ENCODE measurements around the gene RARRES2.
"Not testable (repeated sequence)": the region's sequence is repeated elsewhere in the genome, so short reads cannot be mapped to it uniquely, and the experiment has no call there.

The RARRES2 gene

DNA sequence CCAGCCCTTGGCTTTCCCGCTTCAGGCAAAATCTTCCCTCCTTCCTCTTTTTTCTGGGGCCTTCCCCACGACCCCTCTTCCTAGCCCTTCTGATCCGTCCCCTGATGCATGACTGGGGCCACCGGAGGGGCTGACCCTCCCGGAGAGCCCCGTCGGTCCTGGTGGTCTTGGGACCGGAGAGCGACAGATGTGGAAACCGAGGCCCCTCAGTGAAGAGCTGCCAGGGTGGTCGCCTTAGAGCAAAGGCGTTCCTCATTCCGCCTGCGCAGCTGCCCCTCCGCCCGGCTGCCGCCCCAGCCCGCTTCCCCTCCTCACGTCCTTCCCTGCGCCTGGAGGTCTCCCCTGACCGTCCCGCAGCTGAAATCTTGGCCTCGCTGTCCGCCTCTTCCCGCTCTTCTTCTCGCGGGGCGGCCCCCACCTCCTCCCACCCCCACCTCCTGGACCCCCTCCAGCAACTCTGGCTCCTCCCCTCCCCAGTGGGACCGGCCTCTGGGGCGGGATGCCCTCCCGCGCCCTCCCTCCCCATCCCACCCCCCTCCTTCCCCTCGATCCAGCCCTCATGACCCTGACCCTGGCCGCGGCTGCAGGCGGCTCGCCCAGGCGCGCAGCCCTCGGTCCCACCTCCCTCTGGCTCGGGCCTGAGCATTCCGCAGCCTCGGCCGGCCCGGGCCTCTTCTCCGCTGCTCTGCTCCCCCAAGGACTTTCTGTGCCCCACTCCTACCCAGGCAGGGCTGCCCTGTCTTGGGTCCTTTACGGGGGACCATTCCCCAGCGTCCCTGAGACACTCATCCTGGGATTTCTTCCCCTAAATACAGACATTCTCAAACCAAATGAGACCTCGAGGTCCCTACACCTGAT, at the start of gene RARRES2:
Gene RARRES2 (minus strand): TSS at position 367 of the 858 bp plus-strand sequence. CDS start 1,020 bp downstream, outside the sequence.
- FAIRE-seq, result no peak

DNA sequence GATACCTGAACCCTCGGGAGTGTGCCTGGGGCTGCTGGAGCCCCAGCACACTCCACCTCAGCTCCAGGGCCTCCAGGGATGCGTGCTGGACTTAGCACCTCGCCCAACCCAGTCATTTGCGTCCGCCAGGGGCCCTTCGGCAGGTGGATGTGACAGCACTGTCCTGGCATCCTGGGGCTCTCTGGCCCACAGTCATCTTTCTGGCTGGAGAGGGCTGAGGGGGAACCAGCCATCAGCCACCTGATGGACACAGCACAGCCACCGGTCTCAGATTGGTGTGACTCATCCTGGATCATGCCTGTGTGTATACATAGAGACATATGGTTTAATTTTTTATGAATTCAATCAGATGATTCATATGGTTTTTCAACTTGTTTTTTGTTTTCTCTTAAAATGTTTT, 48.8 kb upstream of the RARRES2 start:
- FAIRE-seq, result no peak

DNA sequence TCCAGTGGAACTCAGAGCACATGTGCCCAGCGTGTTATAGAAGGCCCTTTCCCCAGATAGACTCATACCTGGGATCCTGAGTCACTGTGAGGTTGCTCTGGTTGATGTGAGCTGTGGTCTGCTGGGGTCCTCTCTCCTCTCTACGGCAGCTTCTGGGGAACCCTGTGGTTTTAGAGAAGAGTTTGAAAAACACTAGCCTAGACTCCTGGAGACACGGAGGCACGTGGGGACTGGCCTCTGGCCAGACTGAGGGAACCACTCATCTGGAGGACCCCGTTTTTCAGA, 48.0 kb upstream of the RARRES2 start:
- FAIRE-seq, result no peak

DNA sequence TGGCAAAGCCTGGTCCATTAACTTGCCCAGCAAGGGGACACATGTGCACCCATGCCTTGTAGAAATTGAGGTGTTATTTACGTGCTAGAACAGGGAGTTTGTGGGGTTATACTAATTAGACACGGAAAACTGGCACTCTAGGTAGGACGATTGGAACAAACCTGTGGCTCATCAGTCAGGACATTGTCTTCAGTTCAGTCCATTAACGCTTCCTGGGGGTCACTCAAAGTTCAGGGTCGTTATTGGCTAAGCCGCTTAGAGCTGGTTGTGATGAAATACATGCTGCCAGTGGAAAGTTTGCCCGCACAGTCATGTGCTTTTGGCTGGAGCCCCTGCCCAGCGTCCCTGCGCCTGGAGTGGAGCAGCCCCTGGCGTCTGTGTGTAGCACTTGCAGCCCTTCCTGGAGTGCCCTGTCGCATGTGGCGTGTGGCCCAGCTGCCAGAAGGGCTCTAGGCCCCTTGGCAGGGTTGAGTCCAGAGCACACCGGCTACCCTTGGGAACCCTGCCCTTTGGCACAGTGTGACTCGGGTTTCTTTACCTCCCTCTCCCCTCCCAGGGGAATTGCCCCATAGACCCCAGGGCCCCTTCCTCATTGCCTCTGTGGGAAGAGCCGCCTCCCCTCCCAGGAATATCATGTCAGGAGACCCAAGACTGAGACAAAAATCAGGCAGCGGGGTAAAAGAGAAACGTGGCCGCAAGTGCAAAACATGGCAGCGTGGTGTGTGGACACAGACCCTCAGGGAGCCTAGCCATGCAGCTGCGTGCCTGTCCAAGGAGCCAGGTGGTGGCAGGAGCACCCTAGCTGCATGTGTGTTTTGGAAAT, 47.5 kb upstream of the RARRES2 start:
- FAIRE-seq, result no peak

DNA sequence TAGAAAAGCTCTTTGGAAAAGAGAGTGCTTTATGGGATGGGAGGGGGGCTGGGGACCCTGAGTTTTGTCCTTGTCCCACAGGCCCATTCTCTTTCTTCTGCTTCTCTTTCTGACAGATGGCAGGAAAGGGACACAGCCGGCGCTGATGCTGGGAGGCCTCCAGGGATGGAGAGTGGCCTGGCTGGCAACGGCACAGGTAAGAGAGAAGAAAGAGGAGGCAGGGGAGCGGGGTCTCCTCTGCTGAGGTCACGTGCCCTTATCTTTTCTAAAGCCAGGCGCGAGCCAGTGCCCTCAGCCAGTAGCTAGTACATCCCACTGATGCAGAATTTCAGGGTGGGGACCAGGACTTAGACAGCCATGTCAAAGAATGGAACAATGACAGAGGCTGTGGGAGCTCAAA, 46.9 kb upstream of the RARRES2 start:
- FAIRE-seq, result no peak

DNA sequence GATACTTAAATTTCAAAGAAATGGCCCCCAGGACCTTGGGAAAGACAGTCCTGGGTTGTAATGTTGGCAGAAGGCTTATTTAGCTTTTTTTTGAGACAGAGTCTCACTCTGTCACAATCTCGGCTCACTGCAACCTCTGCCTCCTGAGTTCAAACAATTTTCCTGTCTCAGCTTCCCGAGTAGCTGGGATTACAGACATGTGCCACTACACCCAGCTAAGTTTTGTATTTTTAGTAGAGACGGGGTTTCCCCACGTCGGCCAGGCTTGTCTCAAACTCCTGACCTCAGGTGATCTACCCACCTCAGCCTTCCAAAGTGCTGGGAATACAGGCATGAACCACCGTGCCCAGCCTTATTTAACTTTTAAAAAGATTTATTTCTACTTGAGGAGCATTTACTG, 44.5 kb upstream of the RARRES2 start:
- not testable (repeated sequence) for FAIRE-seq

DNA sequence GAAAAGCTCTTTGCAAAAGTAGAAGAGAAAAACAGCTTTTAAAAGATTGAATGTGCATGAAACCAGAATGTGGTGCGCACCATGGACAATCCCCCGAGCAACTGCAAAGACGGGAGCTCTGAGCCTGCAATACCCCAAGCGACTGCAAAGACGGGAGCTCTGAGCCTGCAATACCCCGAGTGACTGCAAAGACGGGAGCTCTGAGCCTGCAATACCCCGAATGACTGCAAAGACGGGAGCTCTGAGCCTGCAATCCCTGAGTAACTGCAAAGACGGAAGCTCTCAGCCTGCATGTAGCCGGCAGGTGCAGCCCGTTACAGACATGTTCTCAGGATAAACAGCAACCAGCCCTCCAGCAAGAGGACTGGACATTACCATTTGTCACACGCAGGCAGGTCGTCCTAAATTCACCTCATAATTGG, 43.9 kb upstream of the RARRES2 start:
- no peak for FAIRE-seq

DNA sequence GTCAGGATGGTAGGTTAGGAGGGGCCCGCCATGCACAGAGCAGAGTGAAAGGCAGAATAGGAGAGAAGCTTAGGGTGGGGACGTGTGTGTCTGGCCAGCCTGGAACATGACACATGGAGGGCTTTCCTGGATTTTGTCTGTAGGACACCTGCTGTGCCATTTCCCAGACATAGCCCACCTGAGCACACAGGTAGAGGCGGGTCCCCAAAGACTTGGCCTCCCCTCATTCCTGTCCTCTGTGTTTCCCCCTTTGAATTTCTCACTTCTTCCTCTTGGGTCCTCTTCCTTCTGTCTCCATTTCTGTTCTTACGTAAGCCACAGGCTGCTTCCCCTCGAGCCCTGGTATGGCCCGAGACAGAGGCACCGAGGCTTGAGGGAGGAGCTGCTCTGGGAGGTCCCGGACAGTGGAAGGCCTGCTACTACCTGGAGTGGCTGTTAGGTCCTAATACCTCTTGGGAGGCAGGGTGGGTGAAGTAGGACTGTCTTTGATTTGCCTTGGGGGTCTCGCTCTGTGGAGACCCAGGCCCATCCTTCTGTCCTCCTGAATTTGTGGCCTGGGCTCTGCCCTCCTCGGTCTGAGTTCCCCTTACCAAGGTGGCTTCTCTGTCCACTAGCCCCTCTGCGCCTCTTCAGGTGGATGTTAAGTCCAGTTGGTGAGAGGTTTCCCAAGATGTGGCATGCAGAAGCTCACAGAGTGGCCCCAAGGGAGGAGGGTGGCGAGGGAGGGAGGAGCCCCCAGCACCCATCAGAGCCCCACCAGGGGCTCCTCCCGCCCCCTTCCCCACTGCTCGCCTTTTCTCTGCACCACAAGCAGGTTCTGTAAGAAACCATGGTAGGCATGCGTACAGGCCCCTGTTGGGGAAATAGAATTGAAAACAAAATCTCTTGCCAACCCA, 43.2 kb upstream of the RARRES2 start:
- no peak for FAIRE-seq

DNA sequence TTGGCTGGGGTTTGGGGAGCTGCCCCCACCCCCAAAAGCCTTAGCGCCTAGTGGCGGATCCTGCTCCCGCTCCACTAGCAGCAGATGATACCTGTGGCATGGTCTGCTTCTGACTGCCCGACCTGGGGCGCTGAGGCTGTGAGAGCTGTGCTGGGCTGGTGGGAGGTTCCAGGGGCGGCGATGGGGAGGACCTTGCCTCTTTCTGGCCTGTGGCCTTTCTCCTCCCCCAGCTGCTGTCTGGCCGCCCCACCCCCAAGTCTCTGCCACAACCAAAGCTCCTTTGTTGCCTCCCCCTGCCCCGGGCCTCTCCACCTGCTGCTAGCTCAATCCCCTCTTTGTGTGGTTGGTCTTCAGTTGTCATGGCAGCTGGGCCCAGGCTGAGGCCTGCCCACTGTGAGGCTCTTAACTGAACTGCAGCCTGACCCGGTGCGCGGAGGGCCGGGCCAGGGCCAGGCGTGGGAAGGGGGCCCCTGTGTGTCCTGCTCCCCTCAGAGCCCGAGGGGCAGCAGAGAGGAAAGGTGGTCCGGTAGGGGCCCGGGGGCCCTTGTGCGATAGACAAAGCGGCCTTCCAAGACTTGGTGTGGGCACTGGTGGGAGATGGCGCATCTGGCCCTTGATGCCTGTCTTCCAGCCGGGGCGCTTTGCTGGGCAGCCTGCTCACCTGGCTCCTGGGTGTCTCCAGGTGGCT, 42.4 kb upstream of the RARRES2 start:
- FAIRE-seq, result no peak

DNA sequence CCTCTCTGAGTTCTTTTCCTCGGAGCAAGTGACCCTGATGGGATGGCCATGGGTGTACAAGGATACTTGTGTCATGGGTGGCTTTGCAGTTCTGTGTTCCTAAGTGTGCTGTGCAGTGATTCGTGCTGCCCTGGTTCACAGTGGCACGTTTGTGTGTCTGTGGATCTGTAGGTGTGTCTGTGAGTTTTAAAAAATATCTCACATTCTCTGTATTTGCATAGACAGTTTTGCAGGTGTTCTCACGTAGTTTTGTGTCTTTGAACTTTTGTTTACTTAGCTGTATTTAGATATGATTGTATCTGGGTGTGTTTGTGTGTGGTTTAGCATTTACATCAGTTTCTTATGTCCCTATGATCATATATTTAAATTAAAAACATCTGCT, 41.4 kb upstream of the RARRES2 start:
- FAIRE-seq, result no peak

DNA sequence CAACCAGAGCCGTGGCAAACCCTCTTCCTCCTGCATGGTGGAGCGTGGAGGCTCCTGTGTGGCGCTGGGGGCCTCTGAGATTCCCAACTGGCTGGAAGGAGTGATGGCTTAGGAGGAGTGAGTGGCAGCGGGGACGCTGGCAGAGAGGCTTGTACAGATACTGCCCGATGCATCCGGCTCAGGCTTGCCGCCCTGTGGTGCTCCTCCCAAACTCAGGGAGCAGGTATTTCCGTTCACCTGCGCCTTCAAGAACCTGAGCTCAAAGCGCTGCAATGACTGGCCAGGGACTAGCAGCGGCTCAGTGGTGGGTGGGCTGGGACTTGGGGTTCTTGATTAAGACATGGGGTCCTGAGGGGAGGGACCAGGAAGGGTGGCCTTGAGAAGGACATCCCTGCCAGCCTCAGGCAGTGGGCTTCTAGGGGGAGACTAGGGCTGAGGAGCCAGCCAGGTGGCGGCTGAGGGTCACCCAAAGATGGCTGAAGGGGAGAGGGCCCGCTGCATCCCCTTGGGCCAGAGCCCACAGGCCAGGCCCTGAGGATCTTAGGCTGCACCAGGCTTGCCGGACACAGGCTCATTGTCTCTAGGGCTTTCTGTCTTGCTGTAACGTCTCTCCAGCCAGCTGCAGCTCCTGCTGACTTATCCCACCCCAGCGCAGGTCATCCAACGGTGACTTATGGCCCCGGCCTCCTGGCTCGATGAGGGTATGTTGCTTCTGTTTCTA, 40.9 kb upstream of the RARRES2 start:
- FAIRE-seq, result no peak

DNA sequence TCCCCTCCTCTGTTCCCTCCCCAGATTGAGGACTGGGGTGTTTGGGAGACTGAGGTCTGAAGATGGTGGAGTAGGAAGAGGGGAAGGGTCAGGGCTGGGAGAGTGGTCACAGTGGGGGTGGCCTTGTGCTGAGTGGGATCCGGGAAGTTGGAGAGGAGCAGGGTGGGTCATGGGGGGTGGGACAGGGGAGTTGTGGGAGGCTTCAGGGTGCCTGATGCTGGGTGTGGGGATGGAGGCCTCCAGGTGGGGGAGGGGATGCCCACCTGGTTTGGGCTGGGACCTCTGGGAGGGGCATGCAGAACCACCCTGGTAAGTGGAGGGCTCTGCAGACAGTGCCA, 40.3 kb upstream of the RARRES2 start:
- FAIRE-seq, result no peak

DNA sequence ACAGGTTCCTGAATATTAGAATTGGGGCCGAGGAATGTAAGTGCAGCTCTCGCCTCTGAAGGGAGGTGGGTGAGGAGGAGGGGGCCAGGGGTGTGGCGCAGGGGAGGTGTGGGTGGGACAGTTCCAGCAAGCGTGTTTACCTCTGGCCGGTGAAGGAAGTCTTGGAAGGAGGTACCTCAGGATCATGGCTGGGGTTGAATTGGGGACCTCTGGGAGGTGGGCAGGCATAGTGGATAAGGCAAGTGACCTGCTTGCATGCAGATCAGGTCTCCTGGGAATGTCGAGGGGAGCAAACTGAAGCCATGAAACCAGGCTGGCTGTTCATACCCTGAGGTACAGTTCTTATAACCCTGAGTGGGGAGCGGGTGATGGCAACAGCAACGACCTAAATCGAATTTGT, 39.7 kb upstream of the RARRES2 start:
- no peak for FAIRE-seq

DNA sequence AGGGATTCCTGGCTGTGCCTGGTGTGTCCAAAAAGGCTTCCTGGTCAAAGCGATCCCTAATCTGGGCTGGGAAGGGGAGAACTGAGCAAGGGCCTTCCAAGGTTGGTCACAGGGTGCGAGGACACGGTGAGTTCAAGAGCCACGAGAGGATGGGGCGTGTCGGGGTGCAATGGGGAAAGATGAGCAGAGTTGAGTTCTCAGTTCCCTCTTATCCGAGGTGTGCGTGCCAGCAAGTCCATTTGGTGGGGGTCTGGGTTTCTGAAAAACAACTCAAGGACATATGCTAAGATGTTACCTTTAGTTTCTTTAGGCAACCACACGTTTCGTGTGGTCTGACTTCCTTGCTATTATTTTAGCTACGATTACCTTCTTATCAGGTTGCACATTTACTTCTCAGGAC, 39.0 kb upstream of the RARRES2 start:
- FAIRE-seq, result no peak

DNA sequence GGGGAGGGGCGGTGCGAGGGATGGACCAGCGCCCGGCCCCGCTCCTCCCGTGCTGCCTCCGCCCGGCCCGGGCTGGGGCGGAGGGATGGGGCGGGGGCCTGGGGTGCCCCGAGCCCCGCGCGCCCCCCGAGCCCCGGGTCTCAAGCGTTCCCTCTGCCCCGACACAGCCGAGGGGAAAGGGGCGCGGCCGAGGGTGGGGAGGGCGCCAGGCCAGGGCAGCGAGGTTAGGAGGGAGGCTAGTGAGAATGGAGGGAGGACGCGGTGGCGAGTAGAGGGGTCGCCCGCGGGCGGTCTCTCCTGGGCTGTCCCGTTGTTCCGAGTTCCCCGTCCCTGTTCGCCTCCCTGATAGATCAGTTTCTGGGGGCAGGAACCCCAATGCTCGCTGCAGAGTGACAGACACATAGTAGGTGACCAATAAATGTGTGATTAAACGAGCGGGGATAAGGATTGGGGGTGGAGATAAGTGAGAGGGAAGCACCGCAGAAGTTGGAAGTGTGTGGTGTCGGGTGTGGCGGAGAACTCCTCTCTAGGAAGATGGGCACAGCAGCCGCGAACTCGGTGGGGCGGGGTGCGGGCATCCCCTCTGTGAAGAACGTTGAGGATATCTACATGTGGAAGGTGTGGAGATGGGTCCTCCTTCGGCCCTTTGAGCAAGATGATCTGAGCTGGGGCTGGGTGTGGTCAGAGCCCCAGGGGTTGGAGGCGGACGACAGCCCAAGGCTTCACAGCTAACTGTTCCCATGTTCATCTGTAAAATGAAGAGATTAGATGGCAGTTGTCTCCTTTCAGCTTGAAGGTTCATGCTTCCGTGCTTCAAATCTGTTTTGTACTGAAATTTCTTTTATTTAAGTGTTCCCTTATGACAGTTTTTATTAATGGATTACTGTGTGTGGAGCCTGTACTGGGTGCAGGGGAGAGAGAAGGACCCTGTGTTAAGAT, 38.3 kb upstream of the RARRES2 start:
- FAIRE-seq, result no peak

DNA sequence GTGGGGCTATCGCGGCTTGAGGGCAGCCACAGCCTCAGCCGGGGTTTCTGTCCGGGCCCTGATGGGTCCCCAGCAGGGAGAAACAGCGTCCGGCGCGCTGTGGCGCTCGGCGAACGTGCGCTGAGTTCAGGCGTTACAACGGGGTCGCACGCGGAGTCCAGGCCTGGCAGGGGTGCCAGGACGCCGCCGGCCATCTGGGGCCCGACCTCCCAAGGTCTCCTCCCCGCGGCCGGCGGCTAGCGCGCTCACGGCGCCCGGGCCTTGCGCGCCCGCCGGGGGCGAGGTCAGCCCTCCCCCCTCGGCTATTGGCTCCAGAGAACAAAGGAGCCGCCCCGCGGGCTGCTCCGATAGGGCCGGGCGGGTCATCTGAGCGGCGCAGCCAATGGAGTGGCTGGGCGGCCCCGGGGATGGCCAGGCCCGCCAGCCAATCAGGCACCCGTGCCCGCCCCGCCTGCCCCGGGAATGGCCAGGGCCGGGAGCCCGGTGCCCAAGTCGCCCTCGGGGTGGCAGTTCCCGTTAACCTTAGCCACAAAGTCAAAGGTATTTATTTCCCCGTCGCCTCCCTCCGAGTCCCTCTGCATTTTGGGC, 37.5 kb upstream of the RARRES2 start, which contains the start of gene ZNF775:
Gene ZNF775 (plus strand): TSS at position 478 of the 588 bp plus-strand sequence. CDS start 9,141 bp downstream, outside the sequence.
- FAIRE-seq, result no peak

DNA sequence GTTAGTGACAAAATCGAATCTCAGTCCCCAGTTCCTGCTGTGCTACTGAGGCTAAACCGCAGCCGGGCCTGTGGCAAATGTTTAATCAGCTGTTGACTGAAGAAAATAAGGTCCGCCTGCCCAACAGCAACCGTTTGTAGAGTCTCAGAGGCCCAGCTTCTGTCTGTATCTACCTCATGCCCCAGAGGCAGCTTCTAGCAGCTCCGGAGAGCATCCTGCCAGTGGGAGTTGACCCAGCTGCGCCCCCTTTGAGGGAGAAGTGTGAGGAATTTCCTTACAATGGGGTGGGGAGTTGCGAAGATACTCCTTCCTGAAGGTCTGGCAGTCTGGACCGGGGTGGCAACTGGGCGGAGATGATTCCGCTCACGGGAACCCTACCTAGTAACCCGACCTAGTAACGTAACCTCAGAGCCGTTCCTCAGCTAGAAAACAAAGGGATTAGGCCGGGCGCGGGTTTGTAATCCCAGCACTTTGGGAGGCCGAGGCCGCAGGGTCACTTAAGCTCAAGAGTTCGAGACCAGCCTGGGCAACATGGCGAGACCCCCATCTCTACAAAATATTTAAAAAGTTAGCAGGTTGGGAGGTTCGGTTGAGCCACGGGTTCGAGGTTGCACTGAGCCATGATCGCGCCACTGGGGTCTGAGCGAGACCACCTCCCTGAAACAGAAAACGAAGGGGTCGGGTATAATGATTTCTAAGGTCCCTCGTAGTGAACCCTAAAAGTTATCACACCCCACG, 36.9 kb upstream of the RARRES2 start:
- no peak for FAIRE-seq

DNA sequence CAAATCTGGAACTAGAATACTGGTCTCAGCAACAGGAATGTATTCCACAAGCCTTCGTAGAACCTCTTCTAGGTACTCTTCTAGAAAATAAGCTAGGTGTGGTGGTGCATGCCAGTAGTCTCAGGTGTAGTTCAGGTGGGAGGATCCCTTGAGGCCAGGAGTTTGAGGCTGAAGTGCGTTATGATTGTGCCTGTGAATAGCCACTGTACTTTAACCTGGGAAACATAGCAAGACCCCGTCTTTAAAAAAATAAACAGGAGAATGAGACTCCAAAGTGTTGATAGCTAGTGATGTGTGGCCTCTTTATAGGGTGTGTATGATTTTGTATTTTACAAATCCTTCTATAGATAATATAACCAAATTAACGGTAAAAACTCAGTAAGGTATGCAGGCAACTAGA, 36.2 kb upstream of the RARRES2 start:
- FAIRE-seq, result no peak

DNA sequence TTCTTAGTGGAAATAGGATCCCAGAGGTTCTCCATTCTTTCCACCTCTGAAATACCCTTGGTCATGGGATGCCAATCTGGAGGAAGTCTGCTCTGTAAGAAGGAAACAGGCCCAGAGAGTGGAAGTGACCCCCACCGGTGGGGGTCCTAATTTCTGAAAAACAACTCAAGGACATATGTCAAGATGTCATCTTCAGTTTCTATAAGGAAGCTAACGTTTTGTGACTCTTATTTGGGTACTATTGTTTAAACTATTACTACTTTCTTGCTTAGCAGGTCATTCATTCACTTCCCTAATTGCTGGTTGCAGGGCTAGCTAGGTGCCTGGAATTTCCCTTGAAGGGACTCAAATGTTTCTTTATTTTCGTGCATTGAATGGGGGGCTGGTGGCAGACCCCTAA, 35.8 kb upstream of the RARRES2 start:
- no peak for FAIRE-seq

DNA sequence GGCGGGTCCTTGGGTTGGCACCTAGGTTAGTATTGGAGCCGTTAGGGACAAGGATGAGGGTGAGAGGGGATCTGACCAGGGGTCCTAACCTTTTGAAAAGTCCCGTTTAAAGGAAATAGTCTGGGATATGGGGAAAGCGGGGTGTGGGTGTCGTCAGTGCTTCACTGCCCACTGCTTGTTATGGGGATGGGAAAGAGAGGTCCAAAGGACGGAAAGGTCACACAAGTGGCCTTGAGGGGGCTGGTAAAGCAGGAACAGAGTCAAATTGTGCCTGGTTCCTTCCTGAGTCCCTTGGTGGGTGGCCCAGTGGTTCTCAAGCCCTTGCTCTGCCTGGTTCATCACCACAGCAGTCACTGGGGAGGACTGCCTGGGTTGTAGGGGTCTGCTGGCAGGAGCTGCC, 35.1 kb upstream of the RARRES2 start:
- no peak for FAIRE-seq

Data from colon (tissue), 2 donors.